ENCODE data around the gene NLE1. TPM values are rescaled to one million over a fixed set of nuclear protein-coding genes. Genes with fewer than 3 reads are reported as not detected.

NLE1 gene
- total RNA-seq, 1 donor: 14.1 TPM

- TF ChIP-seq, protein P1, sequence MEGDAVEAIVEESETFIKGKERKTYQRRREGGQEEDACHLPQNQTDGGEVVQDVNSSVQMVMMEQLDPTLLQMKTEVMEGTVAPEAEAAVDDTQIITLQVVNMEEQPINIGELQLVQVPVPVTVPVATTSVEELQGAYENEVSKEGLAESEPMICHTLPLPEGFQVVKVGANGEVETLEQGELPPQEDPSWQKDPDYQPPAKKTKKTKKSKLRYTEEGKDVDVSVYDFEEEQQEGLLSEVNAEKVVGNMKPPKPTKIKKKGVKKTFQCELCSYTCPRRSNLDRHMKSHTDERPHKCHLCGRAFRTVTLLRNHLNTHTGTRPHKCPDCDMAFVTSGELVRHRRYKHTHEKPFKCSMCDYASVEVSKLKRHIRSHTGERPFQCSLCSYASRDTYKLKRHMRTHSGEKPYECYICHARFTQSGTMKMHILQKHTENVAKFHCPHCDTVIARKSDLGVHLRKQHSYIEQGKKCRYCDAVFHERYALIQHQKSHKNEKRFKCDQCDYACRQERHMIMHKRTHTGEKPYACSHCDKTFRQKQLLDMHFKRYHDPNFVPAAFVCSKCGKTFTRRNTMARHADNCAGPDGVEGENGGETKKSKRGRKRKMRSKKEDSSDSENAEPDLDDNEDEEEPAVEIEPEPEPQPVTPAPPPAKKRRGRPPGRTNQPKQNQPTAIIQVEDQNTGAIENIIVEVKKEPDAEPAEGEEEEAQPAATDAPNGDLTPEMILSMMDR (IDR thresholded peaks at IDR 0.05; ENCODE audit: insufficient read depth, low read length): no peak
- H3K4me3 ChIP-seq (ENCODE audit: low read depth, low read length): no peak overlapping the region
- no peak for DNase-seq (ENCODE audit: low read depth)
Observed at GRCh38 chr17:35132099-35132498, 10.0 kb downstream of the NLE1 start.

- TF ChIP-seq, protein P1 (IDR thresholded peaks at IDR 0.05; ENCODE audit: insufficient read depth, low read length): no peak
- no peak overlapping the region for H3K4me3 ChIP-seq (ENCODE audit: low read depth, low read length)
- no peak for DNase-seq (ENCODE audit: low read depth)
Observed at GRCh38 chr17:35130392-35130791, 11.7 kb downstream of the NLE1 start.

DNA sequence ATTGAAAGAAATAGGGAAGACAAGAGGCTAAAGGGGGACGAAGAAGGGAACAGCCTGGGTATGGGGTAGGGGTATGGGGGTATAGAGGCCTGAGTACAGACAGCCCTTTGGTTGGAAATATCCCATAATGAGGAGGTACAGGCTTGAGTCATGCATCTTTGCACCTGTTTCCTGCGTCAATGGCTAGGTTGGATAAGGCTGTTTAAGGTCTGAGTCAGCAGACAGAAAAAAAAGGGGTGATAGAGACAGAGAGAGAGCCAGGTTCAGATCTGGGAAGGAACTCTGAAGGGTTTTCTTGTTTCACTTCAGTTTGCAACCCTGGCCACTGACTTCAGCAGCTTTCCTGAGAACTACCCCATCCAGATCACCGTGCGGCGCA lies 12.1 kb downstream of the NLE1 start:
- H3K4me3 ChIP-seq (ENCODE audit: low read depth, low read length): no peak overlapping the region
- TF ChIP-seq, protein P1 (IDR thresholded peaks at IDR 0.05; ENCODE audit: insufficient read depth, low read length): no peak
- no peak for DNase-seq (ENCODE audit: low read depth)

- no peak overlapping the region for H3K4me3 ChIP-seq (ENCODE audit: low read depth, low read length)
- TF ChIP-seq, protein P1 (IDR thresholded peaks at IDR 0.05; ENCODE audit: insufficient read depth, low read length): no peak
- DNase-seq (ENCODE audit: low read depth): peak; percentile 53
Observed at GRCh38 chr17:35129154-35129972, 12.7 kb downstream of the NLE1 start.

GRCh38 chr17:35127751-35128514 lies 14.2 kb downstream of the NLE1 start:
- TF ChIP-seq, protein P1 (IDR thresholded peaks at IDR 0.05; ENCODE audit: insufficient read depth, low read length): no peak
- H3K4me3 ChIP-seq (ENCODE audit: low read depth, low read length): no peak overlapping the region
- DNase-seq (ENCODE audit: low read depth): peak; percentile 97

GRCh38 chr17:35121315-35121714 lies 20.8 kb downstream of the NLE1 start, which contains the start of gene FNDC8:
Gene FNDC8 (plus strand): TSS chr17:35121615. CDS start chr17:35121694, 79 bp downstream.
- TF ChIP-seq, protein P1 (IDR thresholded peaks at IDR 0.05; ENCODE audit: insufficient read depth, low read length): no peak
- no peak for DNase-seq (ENCODE audit: low read depth)
- no peak within 1 kb of the TSS for H3K4me3 ChIP-seq (ENCODE audit: low read depth, low read length)
